Superior temporal gyrus (tissue), 1 donor: ENCODE results near the gene TMPRSS4.

Source experiments
- DNase-seq: peaks from one replicate; pipeline ENCODE4 v3.0.0-alpha.2; 2016; ENCODE audit errors: extremely low spot score

Gene TMPRSS4

DNA sequence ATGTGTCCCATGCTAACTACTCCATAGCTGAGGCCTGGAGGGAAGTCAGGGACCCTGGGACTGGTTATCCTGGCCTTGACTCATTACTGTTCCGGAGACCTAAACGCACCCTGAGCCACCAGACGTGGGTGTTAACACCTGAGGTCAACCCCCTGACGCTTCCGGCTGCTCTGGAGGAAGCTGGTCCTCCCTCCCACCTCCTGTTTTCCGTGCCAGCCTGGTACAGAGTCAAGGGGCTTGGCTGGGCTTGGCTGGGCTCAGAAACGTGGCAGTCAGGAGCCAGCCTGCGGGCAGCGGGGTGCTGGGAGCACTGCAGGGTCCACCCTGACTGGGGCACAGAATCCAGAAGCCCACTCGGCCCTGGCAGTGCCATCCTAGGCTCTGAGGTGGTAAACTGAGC is 2.6 kb downstream of the TMPRSS4 start:
- DNase-seq: no peak

DNA sequence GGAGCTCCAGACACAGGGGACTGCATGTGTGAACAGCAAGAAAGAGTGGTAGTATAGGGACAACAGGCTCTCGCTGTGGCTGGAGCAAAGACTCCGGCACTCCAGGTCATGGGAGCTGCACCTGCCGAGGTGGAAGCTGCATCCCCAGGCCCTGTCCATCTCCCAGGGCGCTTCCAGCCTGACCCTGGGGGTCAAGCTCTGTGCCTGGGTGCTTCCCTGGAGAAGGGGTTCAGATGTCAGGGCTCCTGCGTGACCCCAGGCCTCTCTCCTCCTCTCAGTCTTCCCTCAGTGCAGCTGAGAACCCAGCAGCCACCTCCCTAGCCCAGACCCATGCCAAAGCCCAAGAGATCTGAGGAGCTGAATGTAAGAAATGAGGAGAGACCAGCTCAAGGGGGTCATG is 3.4 kb downstream of the TMPRSS4 start:
- no peak for DNase-seq

GRCh38 chr11:118081241-118081958 is 4.5 kb downstream of the TMPRSS4 start:
- no peak for DNase-seq

GRCh38 chr11:118082880-118083552 is 6.1 kb downstream of the TMPRSS4 start:
- no peak for DNase-seq

DNA sequence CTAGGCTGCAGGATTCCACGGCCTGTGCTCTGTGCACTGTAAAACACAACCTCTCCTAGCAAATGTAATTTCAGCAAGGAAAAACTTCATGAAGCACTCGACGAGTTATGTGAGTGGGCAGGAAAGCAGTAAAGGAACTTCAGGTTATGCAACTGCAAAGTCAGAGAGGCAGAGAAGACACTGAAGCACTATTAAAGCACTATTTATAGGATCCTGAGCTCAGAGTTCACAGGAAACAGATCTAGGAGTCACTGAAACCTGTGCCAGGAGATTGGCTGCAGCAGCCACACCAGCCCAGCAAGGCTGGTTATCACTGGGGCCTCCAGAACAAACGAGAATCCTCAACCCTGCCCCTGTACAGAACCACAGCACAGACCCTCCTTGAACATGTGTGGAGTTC is 7.4 kb downstream of the TMPRSS4 start:
- DNase-seq: peak; percentile 42

DNA sequence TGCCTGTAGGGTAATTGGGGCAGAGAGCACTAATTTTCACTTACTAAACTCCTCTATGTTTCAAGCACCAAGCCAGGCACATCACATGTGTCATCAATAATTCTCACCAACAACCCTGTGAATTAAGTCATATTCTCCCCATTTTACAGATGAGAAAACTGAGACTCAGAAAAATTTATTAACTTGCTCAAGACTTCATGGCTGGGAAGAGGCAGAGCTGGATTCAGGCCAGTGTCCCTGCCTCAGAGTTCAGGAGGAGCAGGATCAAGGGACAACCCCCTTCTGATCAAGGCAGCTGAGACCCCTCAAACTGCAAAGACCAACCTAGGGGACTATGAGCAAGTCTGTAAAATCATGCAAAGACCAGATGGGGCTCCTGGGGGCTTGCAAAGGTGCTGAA is 7.8 kb downstream of the TMPRSS4 start:
- DNase-seq: no peak

DNA sequence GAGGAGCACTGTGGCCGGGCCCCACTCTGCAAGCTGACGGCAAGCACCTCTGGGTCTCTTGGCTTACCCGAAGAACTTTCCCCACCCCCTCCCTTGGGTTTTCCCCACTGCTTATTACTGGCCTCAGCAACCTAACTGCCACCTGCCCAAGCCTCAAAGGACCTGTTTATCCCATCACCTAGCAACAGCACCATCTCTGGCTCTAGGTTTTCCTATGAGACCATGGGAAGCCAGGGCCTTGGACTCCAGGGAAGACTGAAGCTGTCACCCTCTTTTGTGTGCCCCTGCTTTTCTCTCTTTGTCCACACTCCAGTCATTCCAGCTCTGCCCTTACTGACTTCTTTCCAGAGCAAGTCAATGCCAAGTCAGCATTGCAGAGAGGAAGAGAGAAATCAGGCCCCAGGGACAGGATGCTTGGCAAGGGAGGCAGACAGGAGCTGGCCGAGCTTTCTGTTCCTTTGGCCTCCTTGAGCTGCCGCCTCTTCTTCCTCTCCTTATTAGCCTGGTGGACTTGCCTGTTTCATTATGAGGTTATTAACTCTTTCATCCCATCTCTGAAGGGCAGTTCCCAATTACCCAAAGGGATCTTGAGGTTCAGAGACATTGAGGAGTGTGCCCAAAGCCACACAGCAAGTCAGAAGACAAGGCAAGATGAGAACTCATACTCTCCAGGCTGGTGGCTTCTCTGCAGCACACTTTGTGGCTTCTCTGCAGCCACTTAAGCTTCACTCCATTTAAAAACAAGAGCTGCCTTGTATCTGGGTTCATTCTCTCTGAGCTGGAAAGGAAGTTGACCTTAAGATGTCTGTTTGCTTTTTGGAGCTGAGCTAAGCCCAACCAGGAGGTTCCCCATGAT is 10.3 kb downstream of the TMPRSS4 start, which contains the start of gene SMIM35:
Gene SMIM35, minus strand, starts transcription at position 51 of the 856 bp plus-strand sequence. CDS start 206 bp downstream, outside the sequence.
- no peak for DNase-seq

GRCh38 chr11:118087931-118088330 is 11.1 kb downstream of the TMPRSS4 start:
- DNase-seq: no peak

GRCh38 chr11:118088531-118088930 is 11.7 kb downstream of the TMPRSS4 start:
- DNase-seq: peak; percentile 18

- DNase-seq: no peak
These were observed 13.8 kb downstream of the TMPRSS4 start for GRCh38 chr11:118090545-118091162.

GRCh38 chr11:118091690-118092089 is 14.8 kb downstream of the TMPRSS4 start:
- DNase-seq: no peak

GRCh38 chr11:118092907-118093571 is 16.2 kb downstream of the TMPRSS4 start:
- no peak for DNase-seq

- DNase-seq: no peak
These were observed 18.6 kb downstream of the TMPRSS4 start for GRCh38 chr11:118095493-118095892.

- DNase-seq: no peak
These were observed 19.1 kb downstream of the TMPRSS4 start for GRCh38 chr11:118095967-118096367.

GRCh38 chr11:118098996-118099837 is 22.3 kb downstream of the TMPRSS4 start:
- DNase-seq: no peak

DNA sequence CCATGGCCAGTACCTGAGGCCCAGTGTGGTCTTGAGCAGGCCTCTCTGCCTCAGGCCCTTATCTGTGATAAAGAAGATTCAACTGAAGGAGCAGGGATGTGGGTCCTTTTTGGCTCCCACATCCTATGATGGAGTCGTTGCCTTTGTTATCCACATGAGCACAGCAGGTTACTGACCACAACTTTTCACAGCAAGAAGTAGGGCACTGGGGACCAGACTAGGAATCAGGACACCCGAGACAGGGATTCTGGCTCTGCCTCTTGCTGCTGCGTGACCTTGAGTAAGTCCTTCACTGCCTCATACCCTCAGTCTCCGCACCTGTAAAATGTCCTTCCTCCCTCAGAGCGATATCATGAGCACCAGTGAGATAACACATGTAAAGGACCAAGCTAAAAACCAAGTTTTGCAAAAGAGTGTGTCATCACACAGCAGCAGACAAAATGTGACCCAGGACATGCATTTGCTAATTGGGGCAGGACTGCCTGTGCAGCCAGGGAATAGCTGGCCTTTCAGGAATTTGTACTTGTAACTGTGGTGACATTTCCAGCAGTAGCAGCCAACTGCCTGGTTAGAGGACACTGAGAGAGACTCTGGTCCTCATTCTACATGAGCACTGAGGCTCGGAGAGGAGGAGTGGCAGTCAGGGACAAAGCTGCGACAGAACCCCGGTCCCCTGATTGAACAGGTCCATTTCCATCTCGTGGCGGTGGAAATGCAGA is 23.1 kb downstream of the TMPRSS4 start:
- DNase-seq: no peak

DNA sequence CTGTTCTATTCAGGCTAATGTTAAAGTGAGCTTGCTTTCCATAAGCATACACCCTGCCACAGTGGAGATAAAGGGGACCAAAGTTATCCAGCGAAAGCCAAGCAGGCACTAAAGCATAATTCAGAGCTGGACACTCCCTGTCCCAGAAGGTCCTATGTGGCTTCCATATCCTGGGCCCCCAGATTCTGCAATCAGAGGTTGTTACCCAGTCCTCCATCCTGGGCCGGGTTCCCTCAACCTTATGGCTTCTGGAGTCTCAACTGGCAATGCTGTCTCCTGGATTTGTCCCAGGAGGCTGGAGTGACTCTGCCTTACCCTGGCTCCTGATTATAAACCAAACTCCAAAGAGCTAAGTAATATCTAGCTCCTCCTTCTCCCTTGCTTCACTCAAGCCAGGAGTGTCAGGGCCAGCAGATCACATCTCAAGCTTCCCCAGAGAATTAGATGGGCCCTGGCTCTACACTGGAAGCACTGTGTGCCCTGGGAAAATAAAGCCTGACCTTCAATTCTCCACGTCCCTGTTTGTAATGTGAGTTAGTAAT is 23.9 kb downstream of the TMPRSS4 start:
- DNase-seq: no peak

DNA sequence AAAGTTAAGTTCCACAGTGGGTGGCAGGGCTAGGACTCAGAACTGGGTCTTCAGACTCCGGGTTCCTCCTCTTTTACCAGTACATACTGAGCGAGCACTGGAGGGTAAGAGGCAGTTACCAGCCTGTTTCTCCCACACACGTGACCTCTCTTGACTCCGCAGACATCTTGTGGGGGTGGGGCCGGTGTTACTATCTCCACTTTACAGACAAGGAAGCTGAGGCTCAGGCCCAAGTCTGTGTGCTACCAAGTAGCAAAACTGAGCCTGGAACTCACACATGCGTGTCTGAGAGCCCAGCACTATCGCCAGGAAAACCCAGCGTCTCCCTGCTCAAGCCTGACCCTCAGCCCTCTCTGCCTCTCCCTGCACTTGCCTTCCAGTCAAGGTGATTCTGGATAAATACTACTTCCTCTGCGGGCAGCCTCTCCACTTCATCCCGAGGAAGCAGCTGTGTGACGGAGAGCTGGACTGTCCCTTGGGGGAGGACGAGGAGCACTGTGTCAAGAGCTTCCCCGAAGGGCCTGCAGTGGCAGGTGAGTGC is 25.9 kb downstream of the TMPRSS4 start:
- DNase-seq: no peak

GRCh38 chr11:118104491-118104890 is 27.6 kb downstream of the TMPRSS4 start:
- DNase-seq: no peak
